HG03175 (cell line): ENCODE measurements around the gene NDUFB7.
A peak's percentile ranks its signal among the peaks of the same experiment; 100 is the strongest.
"Not testable (repeated sequence)": the region's sequence is repeated elsewhere in the genome, so short reads cannot be mapped to it uniquely, and the experiment has no call there.

Experiments used
- ATAC-seq: cut with Tn5 transposase; IDR thresholded peaks from one replicate; pipeline ENCODE4 v1.9.1; 2021; ENCODE audit warnings: mild to moderate bottlenecking, moderate library complexity; ENCODE audit not compliant: unreplicated experiment

Gene NDUFB7

DNA sequence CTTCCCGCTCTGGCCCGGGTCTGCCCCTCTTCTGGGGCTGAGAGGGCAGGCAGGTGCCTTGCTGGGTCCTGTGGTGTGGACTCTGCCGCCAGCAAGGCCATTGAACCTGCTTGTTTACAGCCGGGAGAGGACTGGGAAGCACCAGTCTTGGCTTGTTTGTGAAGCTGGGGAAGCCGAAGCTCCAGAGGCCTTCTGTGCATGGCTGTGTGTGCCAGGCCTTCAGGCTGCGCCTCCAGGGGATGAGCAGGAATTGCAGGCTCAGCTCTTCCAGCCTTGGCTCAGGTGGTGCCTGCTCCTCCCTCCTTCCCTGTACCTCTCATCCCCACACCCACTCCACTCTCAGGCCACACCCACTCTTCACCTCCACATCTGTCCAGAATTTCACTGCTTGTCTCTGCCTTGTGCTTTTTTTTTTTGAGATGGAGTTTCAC, 17.5 kb downstream of the NDUFB7 start:
- ATAC-seq: no peak

DNA sequence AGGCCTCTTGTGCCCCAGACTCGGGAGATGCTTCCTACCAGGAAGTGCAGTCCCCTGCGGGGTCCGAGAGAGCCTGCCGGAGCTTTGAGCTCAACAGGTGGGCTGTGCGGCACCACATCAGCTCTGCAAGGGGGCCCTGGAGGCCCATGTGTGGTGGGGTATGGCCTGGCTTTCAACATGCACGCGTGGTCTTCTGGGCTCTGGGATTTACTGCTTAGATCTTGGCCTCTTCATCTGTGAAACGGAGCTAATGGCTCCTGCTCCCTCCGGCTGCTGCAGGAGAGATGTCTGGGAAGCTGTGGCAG, 18.0 kb downstream of the NDUFB7 start:
- ATAC-seq: no peak

DNA sequence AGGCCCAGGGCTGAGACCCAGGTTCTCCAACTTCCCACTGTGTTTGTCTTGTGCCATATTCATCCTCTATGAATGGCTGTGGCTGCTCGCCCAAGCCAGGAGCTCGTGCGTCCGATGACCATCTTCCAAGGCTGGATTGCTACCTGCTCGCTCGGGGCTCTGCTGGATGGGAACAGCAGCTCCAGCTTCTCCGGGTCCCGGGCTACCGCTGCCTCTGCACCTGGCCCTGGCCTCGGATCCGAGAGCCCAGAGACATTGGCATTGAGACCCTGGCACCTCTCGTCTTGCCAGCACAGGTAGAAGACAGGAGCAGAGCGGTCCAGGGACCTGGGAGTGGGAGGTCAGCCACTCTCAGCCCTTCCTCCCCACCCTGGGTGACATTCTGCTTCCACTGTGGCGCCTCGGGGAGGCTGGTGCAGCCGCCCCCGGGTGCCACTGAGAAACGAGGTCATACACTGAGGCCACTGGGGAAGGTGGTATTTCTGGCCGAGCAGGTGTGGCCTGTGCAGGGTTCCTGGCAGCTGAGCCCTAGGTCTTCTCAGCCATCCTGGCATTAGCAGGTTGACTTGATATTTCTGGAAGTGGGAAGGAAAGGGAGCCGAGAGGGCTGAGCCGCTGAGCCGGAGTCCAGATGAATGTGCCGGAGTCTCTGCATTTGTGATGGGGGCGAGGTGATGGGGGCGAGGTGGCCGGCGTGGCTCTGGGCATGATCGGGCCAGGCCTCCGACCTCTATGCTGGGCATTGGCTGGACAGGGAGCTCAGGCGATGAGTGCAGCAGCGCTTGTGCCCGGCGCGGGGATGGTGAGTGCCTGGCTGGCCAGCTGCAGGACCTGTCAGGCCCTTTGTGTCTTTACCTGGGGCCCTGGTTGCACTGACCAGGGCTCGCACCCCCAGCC, 18.6 kb downstream of the NDUFB7 start:
- ATAC-seq: no peak

DNA sequence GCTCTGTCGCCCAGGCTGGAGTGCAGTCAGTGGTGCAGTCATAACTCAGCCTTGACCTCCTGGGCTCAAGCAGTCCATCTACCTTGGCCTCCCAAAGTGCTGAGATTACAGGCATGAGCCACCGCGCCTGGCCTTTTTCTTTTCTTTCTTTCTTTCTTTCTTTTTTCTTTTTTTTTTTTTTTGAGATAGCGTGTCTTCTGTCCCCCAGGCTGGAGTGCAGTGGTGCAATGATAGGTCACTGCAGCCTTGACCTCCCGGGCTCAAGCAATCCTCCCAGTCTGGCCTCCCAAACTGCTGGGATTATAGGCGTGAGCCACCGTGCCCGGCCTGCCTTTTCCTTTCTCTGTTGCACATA, 19.9 kb downstream of the NDUFB7 start:
- not testable (repeated sequence) for ATAC-seq

DNA sequence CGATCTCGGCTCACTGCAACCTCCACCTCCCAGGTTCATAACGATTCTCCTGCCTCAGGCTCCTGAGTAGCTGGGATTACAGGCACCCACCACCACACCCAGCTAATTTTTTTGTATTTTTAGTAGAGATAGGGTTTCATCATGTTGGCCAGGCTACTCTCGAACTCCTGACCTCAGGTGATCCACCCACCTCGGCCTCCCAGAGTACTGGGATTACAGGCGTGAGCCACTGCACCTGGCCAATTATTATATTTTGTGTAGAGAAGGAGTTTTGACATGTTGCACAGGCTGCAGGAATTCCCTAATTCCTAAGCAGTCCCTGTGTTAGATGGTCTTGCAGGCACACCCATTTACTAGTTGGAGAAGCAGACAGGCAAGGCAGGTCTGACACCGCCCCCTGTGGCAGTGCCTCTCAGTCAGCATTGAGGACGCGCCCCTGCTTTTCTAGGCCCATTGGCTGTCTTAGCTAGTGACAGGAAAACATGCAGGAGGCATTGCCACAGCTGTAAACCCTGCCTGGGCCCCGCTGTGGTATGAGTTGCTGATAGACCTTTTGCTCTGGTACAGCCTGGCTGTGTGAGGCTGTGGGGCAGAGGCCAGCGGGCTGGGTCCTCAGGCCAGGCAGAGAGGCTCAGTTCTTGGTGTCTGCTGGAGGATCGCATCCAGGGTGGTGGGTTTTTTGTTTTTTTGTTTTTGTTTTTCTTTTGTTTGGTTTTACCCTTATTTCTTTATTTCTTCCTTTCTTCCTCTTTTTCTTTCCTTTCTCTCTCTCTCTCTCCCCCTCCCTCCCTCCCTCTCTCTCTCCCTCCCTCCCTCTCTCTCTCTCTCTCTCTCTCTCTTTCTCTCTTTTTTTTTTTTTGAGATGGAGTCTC, 20.5 kb downstream of the NDUFB7 start:
- not testable (repeated sequence) for ATAC-seq

DNA sequence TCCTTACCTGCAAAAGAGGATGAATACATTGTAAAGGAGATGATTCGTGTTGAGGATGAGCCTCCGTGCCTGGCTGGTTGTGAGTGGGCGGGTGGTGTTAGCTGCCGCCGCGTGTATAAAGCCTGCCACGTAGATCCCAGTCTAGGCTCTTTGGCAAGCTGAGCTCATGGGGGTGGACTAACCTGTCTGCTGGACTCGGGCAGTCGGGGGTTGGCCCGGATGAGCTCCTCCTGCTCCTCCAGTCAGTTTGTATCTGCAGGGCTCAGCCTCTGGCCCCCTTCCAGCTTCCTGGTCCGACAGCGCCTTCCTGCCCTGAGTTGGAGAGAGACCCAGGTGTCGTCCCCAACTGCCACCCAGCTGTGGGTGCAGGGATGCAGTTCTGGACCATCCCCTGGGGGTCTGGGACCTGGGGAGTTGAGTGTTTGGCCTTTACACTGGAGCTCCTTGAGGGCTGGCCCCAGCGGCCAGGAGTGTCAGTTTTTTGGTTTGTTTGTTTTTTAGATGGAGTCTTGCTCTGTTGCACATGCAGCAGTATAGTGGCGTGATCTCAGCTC, 21.6 kb downstream of the NDUFB7 start:
- ATAC-seq: no peak

DNA sequence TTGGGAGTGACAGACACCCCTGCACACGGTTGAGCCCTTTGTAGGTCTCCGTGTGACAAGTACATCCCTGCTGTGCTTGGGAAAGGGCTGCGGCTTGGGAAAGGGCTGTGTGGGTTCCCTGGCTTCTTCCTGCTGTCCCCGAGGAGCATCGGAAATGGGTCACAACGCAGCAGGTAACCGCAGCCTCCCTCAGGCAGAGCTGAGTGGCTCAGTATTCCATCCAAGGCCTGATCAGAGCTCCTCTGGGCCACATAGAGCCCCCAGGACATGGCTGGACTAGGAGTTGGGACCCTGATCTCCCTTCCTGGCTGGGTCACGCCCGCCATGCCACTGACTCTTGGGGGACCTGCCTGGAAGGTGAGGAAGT, 26.2 kb downstream of the NDUFB7 start:
- no peak for ATAC-seq

DNA sequence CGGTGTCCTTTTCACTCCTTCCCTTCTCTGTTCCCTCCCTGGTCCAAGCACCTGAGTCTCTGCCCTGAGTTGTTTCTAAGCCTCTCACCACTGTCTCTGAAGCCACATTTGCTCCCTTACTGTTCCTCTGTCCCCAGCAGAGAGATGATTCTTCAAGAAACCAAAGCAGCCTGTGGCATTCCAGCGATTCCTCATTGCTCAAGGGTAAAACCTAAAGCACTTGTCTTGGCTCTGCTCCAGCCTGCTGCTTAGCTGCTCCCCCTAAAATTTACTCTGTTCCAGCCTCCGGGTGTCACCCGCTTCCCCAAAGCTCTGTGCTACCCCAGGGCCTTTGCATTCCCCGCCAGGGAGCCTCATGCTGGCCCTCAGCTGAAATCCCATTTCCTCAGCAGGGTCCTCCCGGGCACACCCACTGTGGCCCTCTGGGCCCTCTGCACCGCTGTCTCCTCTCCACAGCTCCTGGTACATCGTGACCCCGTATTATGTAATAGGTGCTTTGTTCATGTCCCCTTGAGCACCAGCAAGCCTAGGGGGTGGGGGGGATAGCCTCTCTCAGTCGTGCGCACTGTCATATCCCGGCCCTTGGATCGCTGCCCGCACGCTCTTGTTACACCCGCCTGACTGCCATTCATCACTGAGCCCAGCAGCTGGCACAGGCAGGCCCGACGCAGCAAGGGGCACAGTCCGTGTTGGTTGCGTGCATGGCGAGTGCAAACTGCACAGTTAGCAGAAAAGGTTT, 26.7 kb downstream of the NDUFB7 start:
- ATAC-seq: no peak

DNA sequence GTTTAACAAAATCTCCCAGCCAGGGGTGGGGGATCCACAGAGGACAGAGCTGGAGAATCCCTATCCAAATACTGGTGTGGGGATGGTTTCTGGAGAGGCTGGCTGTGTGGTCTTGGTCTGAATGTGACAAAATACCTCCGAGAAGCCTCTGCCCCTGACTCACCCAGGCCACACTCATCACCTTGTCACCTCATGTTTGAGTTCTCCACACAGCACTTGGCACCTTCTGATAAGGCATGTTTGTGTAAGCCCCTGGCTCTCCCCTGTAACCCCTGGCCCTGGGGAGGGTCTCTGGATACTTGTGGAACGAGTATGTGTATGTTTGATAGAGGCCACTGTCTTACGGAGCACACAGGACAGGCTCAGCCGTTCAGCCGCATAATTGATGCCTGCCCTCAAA, 27.8 kb downstream of the NDUFB7 start:
- no peak for ATAC-seq

DNA sequence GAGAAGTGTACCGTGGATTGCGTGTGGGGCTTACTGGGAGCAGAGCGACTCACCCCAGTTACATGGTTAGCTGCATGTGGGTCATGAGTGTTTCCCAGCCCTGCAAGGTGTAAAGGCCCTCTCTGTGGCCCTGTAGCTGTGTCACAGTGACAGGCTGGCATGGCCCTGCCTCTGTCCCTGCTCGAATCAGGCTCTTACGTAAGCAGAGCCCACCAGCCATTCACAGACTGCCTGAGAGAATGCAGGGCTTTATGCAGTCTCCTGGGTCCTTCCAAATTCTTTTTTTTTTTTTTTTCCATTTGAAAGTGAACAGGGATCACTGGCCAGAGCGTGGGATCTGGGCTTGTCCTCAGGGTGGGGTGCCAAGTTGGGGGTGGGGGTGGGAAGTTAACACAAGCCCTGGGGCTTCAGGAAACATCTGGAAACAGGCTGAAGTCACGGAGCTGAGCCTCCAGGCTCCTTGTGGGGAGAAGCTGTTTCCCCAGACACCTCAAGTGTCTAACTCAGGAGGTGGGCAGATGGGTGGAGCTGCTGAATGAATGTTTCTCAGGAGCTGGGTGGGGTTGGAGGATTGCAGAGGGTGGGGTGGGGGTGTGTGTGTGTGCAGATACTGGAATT, 29.0 kb downstream of the NDUFB7 start:
- ATAC-seq: no peak

DNA sequence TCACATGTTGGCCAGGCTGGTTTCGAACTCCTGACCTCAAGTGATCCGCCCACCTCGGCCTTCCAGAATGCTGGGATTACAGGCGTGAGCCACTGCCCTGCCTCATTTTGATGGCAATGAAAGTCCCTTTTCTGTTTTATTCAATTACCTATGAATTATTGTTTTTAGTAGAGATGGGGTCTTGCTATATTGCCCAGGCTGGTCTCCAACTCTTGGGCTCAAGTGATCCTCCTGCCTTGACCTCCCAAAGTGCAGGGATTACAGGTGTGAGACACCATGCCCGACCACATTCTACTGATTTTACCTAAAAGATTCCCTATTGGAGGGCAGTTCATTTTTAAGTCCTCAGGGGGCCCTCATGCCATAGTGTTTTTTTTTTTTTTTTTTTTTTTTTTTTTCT, 29.9 kb downstream of the NDUFB7 start:
- not testable (repeated sequence) for ATAC-seq

DNA sequence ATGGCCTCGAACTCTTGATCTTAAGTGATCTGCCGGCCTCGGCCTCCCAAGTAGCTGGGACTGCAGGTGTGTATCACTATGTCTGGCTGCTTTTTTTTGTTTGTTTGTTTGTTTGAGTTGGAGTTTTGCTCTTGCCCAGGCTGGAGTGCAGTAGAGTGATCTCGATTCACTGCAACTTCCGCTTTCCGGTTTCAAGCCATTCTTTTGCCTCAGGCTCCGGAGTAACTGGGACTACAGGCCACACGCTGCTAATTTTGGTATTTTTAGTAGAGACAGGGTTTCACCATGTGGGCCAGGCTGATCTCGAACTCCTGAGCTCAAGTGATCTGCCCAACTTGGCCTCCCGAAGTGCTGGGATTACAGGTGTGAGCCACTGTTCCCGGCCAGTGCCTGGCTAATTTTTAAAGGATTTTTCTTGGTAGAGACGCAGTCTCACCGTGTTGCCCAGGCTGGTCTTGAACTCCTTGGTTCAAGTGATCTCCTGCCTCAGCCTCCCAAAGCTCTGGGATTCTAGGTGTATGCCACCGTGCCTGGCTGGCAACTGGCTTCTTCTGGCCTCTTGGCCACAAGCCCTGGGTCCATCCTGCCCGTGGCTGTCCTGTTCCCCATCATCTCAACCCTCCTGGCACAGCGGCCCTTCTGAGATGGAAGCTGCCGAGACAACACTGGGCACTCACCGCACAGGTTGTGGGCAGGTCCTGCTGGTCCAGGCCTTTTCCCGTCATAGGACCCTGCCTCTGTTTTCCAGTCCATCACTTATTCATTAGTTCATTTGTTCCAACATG, 30.9 kb downstream of the NDUFB7 start:
- ATAC-seq: no peak

DNA sequence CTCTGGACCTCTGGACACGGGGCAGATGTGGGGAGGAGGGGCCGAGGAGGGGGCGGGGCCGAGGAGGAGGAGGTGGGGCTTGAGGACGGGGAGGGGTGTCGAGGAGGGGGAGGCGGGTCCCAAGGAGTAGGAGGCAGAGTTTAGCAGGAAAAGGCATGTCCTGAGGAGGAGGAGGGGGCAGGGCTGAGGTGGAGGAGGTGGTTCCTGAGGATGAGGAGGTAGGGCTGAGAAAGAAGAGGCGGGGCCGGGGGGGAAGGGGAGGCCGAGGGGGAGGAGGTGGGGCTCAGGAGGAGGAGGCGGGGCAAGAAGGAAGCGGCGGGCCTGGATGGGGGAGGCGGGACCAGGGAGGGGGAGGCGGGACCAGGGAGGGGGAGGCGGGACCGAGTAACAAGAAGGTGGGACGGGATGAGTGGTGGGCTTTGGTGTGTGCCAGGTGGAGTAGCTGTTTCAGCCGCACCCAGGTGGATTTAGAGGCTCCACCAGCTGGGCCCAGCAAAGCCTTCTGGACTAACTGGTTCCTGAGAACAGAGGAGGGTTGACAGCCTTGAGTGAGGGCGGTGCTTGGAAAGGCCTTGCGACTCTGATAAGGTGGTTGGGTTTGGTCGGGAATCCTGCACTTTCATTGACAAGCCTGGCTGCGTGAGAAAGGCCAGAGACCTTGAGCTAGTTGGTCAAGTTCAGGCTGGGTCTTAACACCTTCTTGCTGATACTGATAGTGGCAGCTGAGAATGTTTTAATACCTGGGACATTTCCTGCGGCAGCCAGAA, 34.8 kb downstream of the NDUFB7 start:
- ATAC-seq: no peak

DNA sequence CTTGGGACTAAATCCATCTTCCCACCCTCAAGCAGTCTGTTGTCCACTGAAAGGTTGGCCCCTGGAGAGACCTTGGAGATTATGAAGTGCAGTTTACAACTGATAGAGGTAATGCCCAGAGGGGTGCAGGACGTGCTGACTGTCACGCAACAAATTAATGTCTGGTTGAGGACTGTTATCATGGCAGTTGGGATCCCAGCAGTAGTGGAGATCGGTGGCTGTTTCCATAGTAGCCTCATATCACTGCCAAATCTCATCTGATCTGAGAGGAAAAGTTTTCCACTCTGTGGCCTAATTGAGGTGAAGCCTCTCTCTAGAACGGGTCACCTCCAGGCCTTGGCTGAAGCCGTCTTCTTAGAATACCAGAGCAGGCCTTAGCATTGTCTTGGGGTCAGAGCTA, 38.4 kb downstream of the NDUFB7 start:
- no peak for ATAC-seq

DNA sequence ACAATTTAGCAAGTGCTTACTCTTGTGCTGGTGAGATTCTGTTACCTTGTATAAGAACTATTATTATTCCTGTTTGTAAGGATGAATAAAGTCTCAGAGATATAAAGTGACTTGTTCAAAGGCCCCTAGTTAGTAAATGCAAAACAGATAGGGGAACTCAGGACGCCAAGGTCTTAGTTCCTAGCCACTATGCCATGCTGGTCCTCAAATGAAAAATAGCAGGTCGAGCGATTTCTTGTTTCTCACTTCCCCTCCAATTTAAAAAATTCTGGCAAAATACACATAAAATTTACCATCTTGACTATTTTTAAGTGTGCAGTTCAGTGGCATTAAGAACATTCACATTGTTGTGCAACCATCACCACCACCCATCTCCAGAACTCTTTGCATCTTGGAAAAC, 41.4 kb downstream of the NDUFB7 start:
- ATAC-seq: no peak

DNA sequence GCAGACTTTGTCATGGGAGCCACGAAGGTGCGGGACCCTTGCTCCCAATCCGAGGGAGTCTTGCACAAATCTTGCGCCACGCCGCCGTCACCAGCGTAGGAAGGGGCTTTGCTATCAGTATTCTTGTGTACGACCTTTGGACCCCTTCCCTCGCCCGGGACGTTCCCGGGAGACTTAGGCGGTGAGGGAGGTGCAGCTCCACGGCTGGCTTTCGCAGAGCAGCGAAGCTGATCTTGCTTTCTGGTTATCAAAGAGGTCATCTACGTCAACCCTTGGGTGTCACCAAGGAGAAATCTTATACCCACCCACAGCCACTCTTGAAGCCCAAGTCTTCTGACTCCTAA, 41.9 kb downstream of the NDUFB7 start:
- no peak for ATAC-seq

DNA sequence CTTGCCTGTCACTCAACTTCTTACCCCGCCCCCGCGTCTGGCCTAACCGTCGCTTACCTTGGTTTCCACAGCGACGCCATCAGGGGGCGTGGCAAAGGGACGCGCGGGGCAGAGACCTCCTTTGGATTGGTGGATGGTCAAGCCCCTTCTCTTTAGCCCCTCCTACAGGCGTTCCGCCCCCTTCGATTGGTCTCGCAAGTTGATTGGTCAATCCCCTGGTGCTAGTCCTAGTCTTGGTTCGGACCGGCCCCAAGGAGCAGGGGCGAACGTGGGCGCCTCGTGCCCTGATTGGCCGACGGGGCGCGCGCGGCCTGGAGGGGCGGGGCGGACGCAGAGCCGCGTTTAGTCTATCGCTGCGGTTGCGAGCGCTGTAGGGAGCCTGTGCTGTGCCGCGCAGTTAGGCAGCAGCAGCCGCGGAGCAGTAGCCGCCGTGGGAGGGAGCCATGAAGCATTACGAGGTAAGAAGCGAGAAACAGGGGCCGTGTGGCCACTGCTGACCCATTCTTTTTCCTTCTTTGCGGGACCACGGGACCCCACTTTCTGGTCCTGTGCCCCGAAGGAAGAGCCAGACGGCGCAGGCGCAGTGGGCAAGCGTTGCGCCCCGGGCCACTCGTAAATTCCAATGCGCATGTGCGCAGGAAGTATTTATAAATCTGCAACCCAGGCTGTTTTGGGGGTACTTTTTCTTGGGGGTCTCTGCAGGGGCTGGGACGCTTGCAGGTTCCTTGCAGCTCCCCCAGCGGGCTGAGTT, 42.4 kb downstream of the NDUFB7 start, which contains the start of gene TECR:
TSS of gene TECR (plus strand) at position 341 of the 751 bp plus-strand sequence. CDS start at position 444, 103 bp downstream.
- peak; percentile 97 for ATAC-seq

DNA sequence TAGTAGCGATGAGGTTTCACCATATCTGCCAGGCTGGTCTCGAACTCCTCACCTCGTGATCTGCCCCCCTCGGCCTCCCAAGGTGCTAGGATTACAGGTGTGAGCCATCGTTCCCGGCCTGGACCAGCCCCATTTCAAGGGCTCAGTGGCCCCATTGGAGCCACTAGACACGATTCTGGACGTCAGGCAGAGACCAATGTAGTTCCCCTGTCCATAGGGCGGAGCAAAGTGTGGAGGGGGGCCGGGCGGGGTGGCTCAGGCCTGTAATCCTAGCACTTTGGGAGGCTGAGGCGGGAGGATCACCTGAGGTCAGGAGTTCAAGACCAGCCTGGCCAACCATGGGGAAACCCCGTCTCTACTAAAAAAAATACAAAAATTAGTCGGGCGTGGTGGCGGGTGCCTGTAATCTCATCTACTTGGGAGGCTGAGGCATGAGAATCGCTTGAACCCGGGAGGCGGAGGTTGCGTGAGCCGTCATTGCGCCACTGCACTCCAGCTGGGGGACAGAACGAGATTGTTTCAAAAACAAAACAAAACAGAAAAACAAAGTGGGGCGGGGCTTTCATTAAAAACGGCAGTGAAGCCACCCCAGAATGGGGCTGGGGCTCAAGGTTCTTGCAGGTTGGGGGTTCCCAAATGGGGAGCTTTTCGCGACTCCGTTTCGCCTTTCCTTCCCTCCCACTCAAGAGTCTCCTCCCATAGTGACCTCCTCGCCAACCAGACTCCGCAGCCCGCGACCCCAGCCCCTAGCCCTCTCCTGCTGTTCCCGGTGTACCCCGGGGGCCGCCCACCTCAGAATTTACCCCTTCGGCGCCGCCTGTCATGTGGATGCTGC, 43.2 kb downstream of the NDUFB7 start:
- no peak for ATAC-seq
